ENCODE data around the gene SASH1. TPM values are rescaled to one million over a fixed set of nuclear protein-coding genes. Genes with fewer than 3 reads are reported as not detected.

SASH1 gene
- total RNA-seq, 1 experiment from 2014 or later: 33.2 TPM

GRCh38 chr6:148526145-148526544 lies 183.5 kb downstream of the SASH1 start:
- no peak overlapping the region for H3K4me3 Mint-ChIP-seq
- Histone ChIP-seq H4K20me1 (ENCODE audit: control insufficient read depth, insufficient read depth, insufficient read length) (no peaks in the 10 kb centered on the region), H3K23ac (ENCODE audit: insufficient read length, low read depth, low read length) (no peak overlapping the region), H2BK120ac (ENCODE audit: low read depth, low read length, poor library complexity, severe bottlenecking) (no peak overlapping the region), H3K27ac (ENCODE audit: insufficient read length, low read depth, low read length) (no peak overlapping the region), H3K4ac (ENCODE audit: low read depth, low read length) (no peak overlapping the region), H2BK15ac (ENCODE audit: low read depth, low read length) (no peak overlapping the region), H3K79me2 (ENCODE audit: insufficient read depth, low read length) (no peaks in the 10 kb centered on the region), H2BK5ac (ENCODE audit: insufficient read length, low read length) (no peak overlapping the region), H4K91ac (ENCODE audit: insufficient read length, low read depth, low read length) (no peak overlapping the region), H3K4me1 (ENCODE audit: insufficient read depth, low read length) (peaks cover 2% of the 10 kb centered on the region; the same call in 1 of the 2 replicates), H3K79me1 (ENCODE audit: insufficient read depth, low read depth, low read length, poor library complexity, severe bottlenecking) (no peaks in the 10 kb centered on the region), H4K8ac (replicated peaks; ENCODE audit: insufficient read length, low read depth, low read length) (no peak overlapping the region), H3K23me2 (ENCODE audit: insufficient read length, low read depth, low read length, poor library complexity, severe bottlenecking) (no peaks in the 10 kb centered on the region), H3K18ac (ENCODE audit: insufficient read length, low read depth, low read length) (no peak overlapping the region), H2BK20ac (ENCODE audit: low read depth, low read length, poor library complexity, severe bottlenecking) (no peak overlapping the region), H3K14ac (ENCODE audit: insufficient read depth, low read length) (no peak overlapping the region), H3T11ph (ENCODE audit: low read length) (no peak overlapping the region), H3K27me3 (ENCODE audit: insufficient read depth, low read length) (no peaks in the 10 kb centered on the region), H3K4me2 (ENCODE audit: insufficient read depth, insufficient read length, low read length) (no peak overlapping the region), H3K9me3 (ENCODE audit: control insufficient read depth, low read depth, low read length) (no peaks in the 10 kb centered on the region), H3K9ac (ENCODE audit: extremely low read depth, insufficient read length, low read length) (no peak overlapping the region), H4K5ac (ENCODE audit: insufficient read length, low read depth, low read length) (no peak overlapping the region), H2AK5ac (ENCODE audit: insufficient read length, low read length) (no peak overlapping the region), H3K56ac (ENCODE audit: insufficient read length, low read depth, low read length) (no peak overlapping the region), H2AFZ (ENCODE audit: low read length) (no peak overlapping the region), H2BK12ac (ENCODE audit: insufficient read length, low read depth, low read length) (no peak overlapping the region)
- TF ChIP-seq CTCF (conservative IDR thresholded peaks at IDR 0.05): no peak
- WGBS (ENCODE audit: extremely low coverage, insufficient read length, low lambda C conversion rate): no CpG with 5 or more reads among the region's 7 CpGs
- no peak overlapping the region for H3K27ac Mint-ChIP-seq
- H3K36me3 Mint-ChIP-seq (ENCODE audit: insufficient read depth in 1 of 3, low read depth in 3 of 3): peaks cover 35 to 46% (median 45%) of the 10 kb centered on the region in 3 experiments
- no peaks in the 10 kb centered on the region for H3K27me3 Mint-ChIP-seq (ENCODE audit: low read depth)
- H3K4me1 Mint-ChIP-seq: peaks cover 27 to 37% of the 10 kb centered on the region in 2 experiments
- H3K9me3 Mint-ChIP-seq: 0 out of 5 replicates have a peak, but pooled peaks cover 0 to 2% of the 10 kb centered on the region in 2 experiments
- no peak for DNase-seq
